Gastrocnemius medialis (tissue), 4 donors: ENCODE measurements around the gene FDPS. TPM values are rescaled to one million over a fixed set of nuclear protein-coding genes. Genes with fewer than 3 reads are reported as not detected.

Experiments used
- ATAC-seq, 2 donors: fragments of 150-250 bp; one replicate each; pipeline ENCODE4 v1.9.1; 2016
- DNase-seq, 2 donors: peaks; one replicate each; pipeline ENCODE4 v3.0.0-alpha.2; 2019
- H3K27ac ChIP-seq, 4 donors: fragments of 200-600 bp; sonication (generic); 1 replicate in 1 of 4; 2 replicates in 3 of 4; pipeline ENCODE4 v1.5.1; 2016 to 2018; ENCODE audit warnings: mild to moderate bottlenecking in 2 of 4, moderate library complexity in 1 of 4
- H3K27me3 ChIP-seq, 3 donors: fragments of 200-600 bp; sonication (generic) in 2 of 3; 1 replicate in 1 of 3; 2 replicates in 2 of 3; pipeline versions ENCODE4 v1.5.1 to v1.6.0; 2016 to 2019; ENCODE audit warnings: mild to moderate bottlenecking in 1 of 3, moderate library complexity in 1 of 3
- H3K36me3 ChIP-seq, 2 donors: fragments of 200-600 bp; sonication (generic) in 1 of 2; one replicate each; pipeline ENCODE4 v1.5.1; 2017 to 2018
- H3K4me1 ChIP-seq, 2 donors: fragments of 200-600 bp; sonication (generic) in 1 of 2; one replicate each; pipeline ENCODE4 v1.5.1; 2016 to 2017; ENCODE audit warnings: mild to moderate bottlenecking in 2 of 2
- H3K4me3 ChIP-seq, 4 donors: fragments of 200-600 bp; sonication (generic) in 3 of 4; 1 replicate in 1 of 4; 2 replicates in 3 of 4; pipeline ENCODE4 v1.5.1; 2016 to 2019; ENCODE audit warnings: mild to moderate bottlenecking in 2 of 4
- H3K9me3 ChIP-seq, 3 donors: fragments of 200-600 bp; sonication (generic) in 2 of 3; 1 replicate in 1 of 3; 2 replicates in 2 of 3; pipeline ENCODE4 v1.5.1; 2016 to 2019
- CTCF ChIP-seq, 5 experiments: fragments of 450-650 bp in 3 of 5; fragments of 200-600 bp in 2 of 5; sonication (generic) in 2 of 5; IDR thresholded peaks in 4 of 5; conservative IDR thresholded peaks in 1 of 5; 1 replicate in 4 of 5; 2 replicates in 1 of 5; pipeline ENCODE4 v1.5.1; 2016 to 2019; ENCODE audit warnings: antibody characterized with exemption in 5 of 5, mild to moderate bottlenecking in 3 of 5, moderate library complexity in 3 of 5
- POLR2A ChIP-seq, 2 donors: fragments of 450-650 bp; IDR thresholded peaks; one replicate each; pipeline ENCODE4 v1.6.1; 2017; ENCODE audit warnings: antibody characterized with exemption in 2 of 2, mild to moderate bottlenecking in 2 of 2, moderate library complexity in 2 of 2
- in situ Hi-C, 4 donors: fragments of 200-750 bp; cut with MboI; loops; one replicate each; pipeline versions ENCODE4 v1.15.0 to v1.8.0; 2017; ENCODE audit warnings: low sequenced_read_pairs in 4 of 4
- intact Hi-C: fragments of 100-400 bp; cut with DNase I; formaldehyde crosslinking; loops from one replicate; pipeline ENCODE4 v1.15.1; 2023; ENCODE audit warnings: low total_unique reads
- total RNA-seq, 4 donors: library from RNA; depleted of rRNA; stranded (reverse); fragments of >200 nt; gene quantifications; one replicate each; pipeline versions ENCODE4 v1.1.0 to v1.2.3, GENCODE V29; 2016

FDPS gene
- total RNA-seq, 4 donors from 2014 or later: 47.6 to 65.4 (median 49.1) TPM

- intact Hi-C loops (no loop called here), in situ Hi-C loops (no loop called here)
- no peak for ATAC-seq
- H3K27ac ChIP-seq: no peak overlapping the region
- TF ChIP-seq CTCF (IDR thresholded peaks at IDR 0.05 in 4 of 5, conservative IDR thresholded peaks at IDR 0.05 in 1 of 5) (no peak), POLR2A (IDR thresholded peaks at IDR 0.05) (no peak)
- no peak for DNase-seq
- H3K4me1 ChIP-seq: no peaks in the 10 kb centered on the region
- H3K36me3 ChIP-seq: no peaks in the 10 kb centered on the region
- H3K27me3 ChIP-seq: peaks cover 17 to 25% (median 24%) of the 10 kb centered on the region in 3 donors
- no peak overlapping the region for H3K4me3 ChIP-seq
- H3K9me3 ChIP-seq: no peaks in the 10 kb centered on the region
These were observed 12.0 kb upstream of the FDPS start for GRCh38 chr1:155296661-155297060.

GRCh38 chr1:155297384-155297783, 11.3 kb upstream of the FDPS start:
- no peak for DNase-seq
- Histone ChIP-seq H3K4me1 (no peaks in the 10 kb centered on the region), H3K27me3 (peaks cover 17 to 25% (median 24%) of the 10 kb centered on the region in 3 donors), H3K36me3 (no peaks in the 10 kb centered on the region), H3K27ac (no peak overlapping the region), H3K9me3 (no peaks in the 10 kb centered on the region), H3K4me3 (no peak overlapping the region)
- ATAC-seq: no peak
- no peak for TF ChIP-seq POLR2A (IDR thresholded peaks at IDR 0.05)
- no peak for TF ChIP-seq CTCF (IDR thresholded peaks at IDR 0.05 in 4 of 5, conservative IDR thresholded peaks at IDR 0.05 in 1 of 5)
- in situ Hi-C loops (no loop called here), intact Hi-C loops (no loop called here)

GRCh38 chr1:155300024-155300423, 8.6 kb upstream of the FDPS start:
- Histone ChIP-seq H3K4me3 (no peak overlapping the region), H3K4me1 (no peaks in the 10 kb centered on the region), H3K9me3 (no peaks in the 10 kb centered on the region), H3K36me3 (no peaks in the 10 kb centered on the region), H3K27me3 (peaks cover 4 to 17% (median 12%) of the 10 kb centered on the region in 3 donors), H3K27ac (no peak overlapping the region)
- in situ Hi-C loops (no loop called here), intact Hi-C loops (no loop called here)
- TF ChIP-seq POLR2A (IDR thresholded peaks at IDR 0.05) (no peak), CTCF (IDR thresholded peaks at IDR 0.05 in 4 of 5, conservative IDR thresholded peaks at IDR 0.05 in 1 of 5) (no peak)
- DNase-seq (no peak), ATAC-seq (no peak)

- ATAC-seq (no peak), DNase-seq (no peak)
- H3K4me1 ChIP-seq: no peaks in the 10 kb centered on the region
- no peaks in the 10 kb centered on the region for H3K9me3 ChIP-seq
- no peak overlapping the region for H3K27ac ChIP-seq
- TF ChIP-seq POLR2A (IDR thresholded peaks at IDR 0.05) (no peak), CTCF (IDR thresholded peaks at IDR 0.05 in 4 of 5, conservative IDR thresholded peaks at IDR 0.05 in 1 of 5) (no peak)
- intact Hi-C loops: no loop called here
- no peaks in the 10 kb centered on the region for H3K36me3 ChIP-seq
- H3K27me3 ChIP-seq: peaks cover 0 to 10% (median 5%) of the 10 kb centered on the region in 3 donors
- H3K4me3 ChIP-seq: no peak overlapping the region
- in situ Hi-C loops: no loop called here
These were observed 7.9 kb upstream of the FDPS start for GRCh38 chr1:155300553-155301329.
